Measurements from ENCODE around the gene CCNL1. TPM values are rescaled to one million over a fixed set of nuclear protein-coding genes. Genes with fewer than 3 reads are reported as not detected.

Gene CCNL1
- polyA plus RNA-seq, 1 donor from 2014 or later = 186 TPM

DNA sequence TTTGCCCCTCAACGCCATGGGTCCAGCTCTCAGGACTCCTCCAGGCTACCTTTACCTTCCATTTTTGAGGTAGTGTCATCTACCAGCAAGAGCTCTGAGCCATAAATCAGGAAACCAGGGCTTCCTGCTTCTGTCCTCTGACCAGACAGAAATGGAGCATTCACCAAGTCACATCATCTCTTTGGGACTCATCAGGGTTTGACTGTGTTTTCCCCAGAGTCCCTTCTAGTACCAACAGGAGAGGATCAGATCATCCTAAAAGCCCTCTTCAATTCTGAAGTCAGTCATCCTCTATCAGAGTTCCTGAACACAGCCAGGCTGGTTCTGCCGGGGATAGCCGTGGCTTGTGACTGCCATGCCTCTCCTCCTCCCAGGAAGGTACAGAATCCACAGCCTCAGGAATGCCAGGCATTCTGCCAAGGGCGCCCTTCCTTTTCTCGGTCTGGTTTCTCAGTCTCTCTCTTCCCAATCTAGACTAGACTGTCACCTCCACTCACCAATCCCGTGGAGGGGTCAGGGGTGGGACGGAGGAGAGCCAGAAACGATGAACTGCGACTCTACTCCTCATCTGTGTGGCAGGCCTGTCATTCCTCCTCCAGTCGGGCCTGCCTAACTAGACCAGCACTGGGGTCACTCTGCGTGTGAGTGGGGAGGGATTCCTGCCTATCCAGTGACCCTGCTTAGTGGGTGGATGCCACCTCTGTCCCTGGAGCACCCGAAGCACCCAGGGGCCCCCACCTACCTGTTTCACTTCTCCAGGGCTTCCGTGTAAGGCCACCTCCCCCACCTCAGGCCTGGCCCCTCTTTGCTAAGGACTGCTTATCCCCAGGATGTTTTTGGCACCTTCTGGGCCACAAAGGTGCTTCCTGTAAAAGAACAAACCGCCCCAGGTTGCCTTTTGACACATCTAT is 30.9 kb downstream of the CCNL1 start:
- Histone ChIP-seq H3K36me3 (ENCODE audit: insufficient read depth, low read length) (no peaks in the 10 kb centered on the region), H4K20me1 (ENCODE audit: insufficient read depth) (no peaks in the 10 kb centered on the region), H3K27me3 (ENCODE audit: insufficient read depth, low read depth, low read length) (no peaks in the 10 kb centered on the region), H3F3A (ENCODE audit: insufficient read depth, low read length, poor library complexity, severe bottlenecking) (no peaks in the 10 kb centered on the region), H3K9me3 (ENCODE audit: low read length) (no peaks in the 10 kb centered on the region), H3K9ac (ENCODE audit: low read length) (peak overlapping the region; percentile 39), H2AFZ (ENCODE audit: low read depth, low read length) (no peak overlapping the region), H3K9me2 (ENCODE audit: insufficient read depth, low read length) (no peaks in the 10 kb centered on the region), H3K4me2 (ENCODE audit: low read length) (no peak overlapping the region), H3K27ac (ENCODE audit: low read length) (peak overlapping the region; percentile 56), H3K79me2 (replicated peaks; ENCODE audit: insufficient read depth, low read length) (no peaks in the 10 kb centered on the region), H3K4me3 (ENCODE audit: low read length) (no peak overlapping the region)
- TF ChIP-seq, protein P1, sequence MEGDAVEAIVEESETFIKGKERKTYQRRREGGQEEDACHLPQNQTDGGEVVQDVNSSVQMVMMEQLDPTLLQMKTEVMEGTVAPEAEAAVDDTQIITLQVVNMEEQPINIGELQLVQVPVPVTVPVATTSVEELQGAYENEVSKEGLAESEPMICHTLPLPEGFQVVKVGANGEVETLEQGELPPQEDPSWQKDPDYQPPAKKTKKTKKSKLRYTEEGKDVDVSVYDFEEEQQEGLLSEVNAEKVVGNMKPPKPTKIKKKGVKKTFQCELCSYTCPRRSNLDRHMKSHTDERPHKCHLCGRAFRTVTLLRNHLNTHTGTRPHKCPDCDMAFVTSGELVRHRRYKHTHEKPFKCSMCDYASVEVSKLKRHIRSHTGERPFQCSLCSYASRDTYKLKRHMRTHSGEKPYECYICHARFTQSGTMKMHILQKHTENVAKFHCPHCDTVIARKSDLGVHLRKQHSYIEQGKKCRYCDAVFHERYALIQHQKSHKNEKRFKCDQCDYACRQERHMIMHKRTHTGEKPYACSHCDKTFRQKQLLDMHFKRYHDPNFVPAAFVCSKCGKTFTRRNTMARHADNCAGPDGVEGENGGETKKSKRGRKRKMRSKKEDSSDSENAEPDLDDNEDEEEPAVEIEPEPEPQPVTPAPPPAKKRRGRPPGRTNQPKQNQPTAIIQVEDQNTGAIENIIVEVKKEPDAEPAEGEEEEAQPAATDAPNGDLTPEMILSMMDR (IDR thresholded peaks at IDR 0.05; ENCODE audit: poor library complexity, severe bottlenecking) = no peak
- TF ChIP-seq, protein P2, sequence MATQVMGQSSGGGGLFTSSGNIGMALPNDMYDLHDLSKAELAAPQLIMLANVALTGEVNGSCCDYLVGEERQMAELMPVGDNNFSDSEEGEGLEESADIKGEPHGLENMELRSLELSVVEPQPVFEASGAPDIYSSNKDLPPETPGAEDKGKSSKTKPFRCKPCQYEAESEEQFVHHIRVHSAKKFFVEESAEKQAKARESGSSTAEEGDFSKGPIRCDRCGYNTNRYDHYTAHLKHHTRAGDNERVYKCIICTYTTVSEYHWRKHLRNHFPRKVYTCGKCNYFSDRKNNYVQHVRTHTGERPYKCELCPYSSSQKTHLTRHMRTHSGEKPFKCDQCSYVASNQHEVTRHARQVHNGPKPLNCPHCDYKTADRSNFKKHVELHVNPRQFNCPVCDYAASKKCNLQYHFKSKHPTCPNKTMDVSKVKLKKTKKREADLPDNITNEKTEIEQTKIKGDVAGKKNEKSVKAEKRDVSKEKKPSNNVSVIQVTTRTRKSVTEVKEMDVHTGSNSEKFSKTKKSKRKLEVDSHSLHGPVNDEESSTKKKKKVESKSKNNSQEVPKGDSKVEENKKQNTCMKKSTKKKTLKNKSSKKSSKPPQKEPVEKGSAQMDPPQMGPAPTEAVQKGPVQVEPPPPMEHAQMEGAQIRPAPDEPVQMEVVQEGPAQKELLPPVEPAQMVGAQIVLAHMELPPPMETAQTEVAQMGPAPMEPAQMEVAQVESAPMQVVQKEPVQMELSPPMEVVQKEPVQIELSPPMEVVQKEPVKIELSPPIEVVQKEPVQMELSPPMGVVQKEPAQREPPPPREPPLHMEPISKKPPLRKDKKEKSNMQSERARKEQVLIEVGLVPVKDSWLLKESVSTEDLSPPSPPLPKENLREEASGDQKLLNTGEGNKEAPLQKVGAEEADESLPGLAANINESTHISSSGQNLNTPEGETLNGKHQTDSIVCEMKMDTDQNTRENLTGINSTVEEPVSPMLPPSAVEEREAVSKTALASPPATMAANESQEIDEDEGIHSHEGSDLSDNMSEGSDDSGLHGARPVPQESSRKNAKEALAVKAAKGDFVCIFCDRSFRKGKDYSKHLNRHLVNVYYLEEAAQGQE (IDR thresholded peaks at IDR 0.05; ENCODE audit: borderline replicate concordance) = no peak
- TF ChIP-seq SMC3 (conservative IDR thresholded peaks at IDR 0.05; ENCODE audit: poor library complexity) = no peak
- no peak for TF ChIP-seq EP300 (conservative IDR thresholded peaks at IDR 0.05; ENCODE audit: poor library complexity, severe bottlenecking)
- TF ChIP-seq EZH2 (IDR thresholded peaks at IDR 0.05; ENCODE audit: borderline replicate concordance, insufficient read depth, low read length, poor library complexity, severe bottlenecking) = no peak
- TF ChIP-seq RAD21 (conservative IDR thresholded peaks at IDR 0.05) = no peak
- TF ChIP-seq TAF1 (IDR thresholded peaks at IDR 0.05; ENCODE audit: low read depth) = no peak
- TF ChIP-seq POLR2AphosphoS5 (IDR thresholded peaks at IDR 0.05) = no peak
- TF ChIP-seq MXI1 (conservative IDR thresholded peaks at IDR 0.05; ENCODE audit: poor library complexity, severe bottlenecking) = no peak

DNA sequence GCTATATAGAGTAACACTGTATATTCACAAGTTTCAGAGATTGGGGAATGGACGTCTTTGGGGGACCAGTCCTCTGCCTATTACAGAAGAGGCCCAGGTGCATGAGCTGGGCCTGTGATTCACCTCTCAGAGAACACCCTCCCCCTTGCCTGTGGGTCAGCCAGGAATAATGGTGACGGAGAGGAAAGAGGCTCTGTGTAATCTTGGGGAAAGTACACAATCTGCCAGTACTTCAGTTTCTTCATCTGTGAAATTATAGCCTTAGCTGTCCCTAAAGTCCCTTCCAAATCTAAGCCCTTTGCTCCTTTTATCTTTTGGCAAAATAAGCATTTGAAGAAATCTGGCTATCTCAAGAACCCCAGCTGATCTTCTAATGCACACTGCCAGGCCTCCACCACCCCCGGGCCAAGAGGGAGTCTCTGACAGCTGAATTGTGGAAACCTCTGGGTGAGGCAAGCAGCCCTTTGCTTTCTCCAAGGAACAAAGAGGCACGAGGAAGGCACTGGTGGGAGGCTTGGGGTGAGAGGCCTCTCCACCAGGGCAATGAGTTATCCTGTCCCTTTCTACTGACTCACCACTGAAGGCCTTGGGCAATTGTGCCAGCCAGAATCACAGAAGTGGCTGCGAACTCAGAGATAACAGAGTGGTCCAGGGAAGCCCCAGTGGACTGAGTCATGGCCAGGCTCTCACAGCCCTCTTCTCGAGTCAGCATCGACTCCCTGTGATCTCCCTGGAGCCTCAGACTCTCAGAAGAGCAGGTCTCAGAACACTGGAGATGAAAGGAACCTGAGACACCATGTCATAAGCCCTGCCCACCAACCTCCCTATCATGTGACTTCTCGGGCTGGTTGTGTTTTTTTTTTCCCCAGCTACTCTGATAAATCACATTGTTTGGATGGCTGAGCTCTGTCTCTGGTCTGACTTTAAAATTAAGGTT is 31.8 kb downstream of the CCNL1 start:
- Histone ChIP-seq H3K9ac (ENCODE audit: low read length) (no peak overlapping the region), H3K27me3 (ENCODE audit: insufficient read depth, low read depth, low read length) (no peaks in the 10 kb centered on the region), H4K20me1 (ENCODE audit: insufficient read depth) (no peaks in the 10 kb centered on the region), H3K4me2 (ENCODE audit: low read length) (no peak overlapping the region), H3K9me2 (ENCODE audit: insufficient read depth, low read length) (no peaks in the 10 kb centered on the region), H3K9me3 (ENCODE audit: low read length) (no peaks in the 10 kb centered on the region), H3K36me3 (ENCODE audit: insufficient read depth, low read length) (no peaks in the 10 kb centered on the region), H2AFZ (ENCODE audit: low read depth, low read length) (no peak overlapping the region), H3K79me2 (replicated peaks; ENCODE audit: insufficient read depth, low read length) (no peaks in the 10 kb centered on the region), H3K27ac (ENCODE audit: low read length) (no peak overlapping the region), H3F3A (ENCODE audit: insufficient read depth, low read length, poor library complexity, severe bottlenecking) (no peaks in the 10 kb centered on the region), H3K4me3 (ENCODE audit: low read length) (no peak overlapping the region)
- no peak for TF ChIP-seq TAF1 (IDR thresholded peaks at IDR 0.05; ENCODE audit: low read depth)
- no peak for TF ChIP-seq MXI1 (conservative IDR thresholded peaks at IDR 0.05; ENCODE audit: poor library complexity, severe bottlenecking)
- TF ChIP-seq EZH2 (IDR thresholded peaks at IDR 0.05; ENCODE audit: borderline replicate concordance, insufficient read depth, low read length, poor library complexity, severe bottlenecking) = no peak
- TF ChIP-seq, protein P2 (IDR thresholded peaks at IDR 0.05; ENCODE audit: borderline replicate concordance) = no peak
- TF ChIP-seq SMC3 (conservative IDR thresholded peaks at IDR 0.05; ENCODE audit: poor library complexity) = no peak
- TF ChIP-seq RAD21 (conservative IDR thresholded peaks at IDR 0.05) = no peak
- TF ChIP-seq, protein P1 (IDR thresholded peaks at IDR 0.05; ENCODE audit: poor library complexity, severe bottlenecking) = no peak
- no peak for TF ChIP-seq EP300 (conservative IDR thresholded peaks at IDR 0.05; ENCODE audit: poor library complexity, severe bottlenecking)
- TF ChIP-seq POLR2AphosphoS5 (IDR thresholded peaks at IDR 0.05) = no peak
